Activated CD4-positive, alpha-beta T cell treated with anti-CD3 and anti-CD28 coated beads, Interleukin-2, amount 10 ng/mL, durations not matched to agents 24 days and 14 days (primary cell): ENCODE results near the gene DSTN. TPM values are rescaled to one million over a fixed set of nuclear protein-coding genes. Genes with fewer than 3 reads are reported as not detected.
A peak's percentile ranks its signal among the peaks of the same experiment; 100 is the strongest.

Experiments
- DNase-seq: peaks from one replicate; pipeline ENCODE4 v3.0.0; 2022
- H3K27ac Mint-ChIP-seq: one replicate; pipeline ENCODE4 v1.8.0; 2022; ENCODE audit warnings: mild to moderate bottlenecking, mixed read lengths
- H3K27me3 Mint-ChIP-seq: one replicate; pipeline ENCODE4 v1.8.0; 2022; ENCODE audit warnings: mixed read lengths
- H3K36me3 Mint-ChIP-seq: one replicate; pipeline ENCODE4 v1.8.0; 2022; ENCODE audit warnings: low read depth, mild to moderate bottlenecking, mixed read lengths
- H3K4me1 Mint-ChIP-seq: one replicate; pipeline ENCODE4 v1.8.0; 2021; ENCODE audit warnings: mixed read lengths
- H3K4me3 Mint-ChIP-seq: one replicate; pipeline ENCODE4 v1.8.0; 2022; ENCODE audit warnings: mild to moderate bottlenecking, moderate library complexity, mixed read lengths
- H3K9me3 Mint-ChIP-seq: one replicate; pipeline ENCODE4 v1.8.0; 2021; ENCODE audit warnings: mixed read lengths
- intact Hi-C: fragments of 100-400 bp; cut with micrococcal nuclease; formaldehyde crosslinking; loops from one replicate; pipeline ENCODE4 v1.15.1; 2023
- total RNA-seq: library from RNA; stranded (reverse); gene quantifications from 2 replicates; pipeline ENCODE4 v1.2.3, GENCODE V29; 2022

The DSTN gene
- total RNA-seq, 1 donor from 2014 or later: 58.6 TPM

DNA sequence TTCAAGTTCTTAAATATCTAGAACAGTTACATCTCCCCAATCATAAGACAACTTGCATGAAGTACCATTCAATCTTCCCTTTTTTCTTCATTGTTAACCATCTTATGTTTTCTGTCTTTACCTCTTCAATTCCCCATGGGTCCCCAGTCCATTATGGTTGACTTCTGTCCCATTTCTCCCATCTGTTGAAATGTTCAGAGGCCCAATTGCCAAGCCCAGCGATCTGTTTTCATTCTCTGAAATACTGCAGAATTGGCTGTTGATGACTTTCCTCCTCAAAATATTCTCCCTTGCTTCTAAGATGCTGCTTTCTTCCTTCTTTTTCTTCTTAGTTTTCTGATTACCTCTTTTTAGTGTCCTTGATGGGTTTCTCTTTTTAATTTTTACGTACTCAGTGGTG is 26.0 kb downstream of the DSTN start:
- no peak overlapping the region for H3K27ac Mint-ChIP-seq
- intact Hi-C loops: no loop called here
- peaks cover 16% of the 10 kb centered on the region for H3K36me3 Mint-ChIP-seq
- no peaks in the 10 kb centered on the region for H3K27me3 Mint-ChIP-seq
- H3K4me3 Mint-ChIP-seq: no peak overlapping the region
- DNase-seq: no peak
- H3K4me1 Mint-ChIP-seq: peaks cover 2% of the 10 kb centered on the region
- no peaks in the 10 kb centered on the region for H3K9me3 Mint-ChIP-seq

DNA sequence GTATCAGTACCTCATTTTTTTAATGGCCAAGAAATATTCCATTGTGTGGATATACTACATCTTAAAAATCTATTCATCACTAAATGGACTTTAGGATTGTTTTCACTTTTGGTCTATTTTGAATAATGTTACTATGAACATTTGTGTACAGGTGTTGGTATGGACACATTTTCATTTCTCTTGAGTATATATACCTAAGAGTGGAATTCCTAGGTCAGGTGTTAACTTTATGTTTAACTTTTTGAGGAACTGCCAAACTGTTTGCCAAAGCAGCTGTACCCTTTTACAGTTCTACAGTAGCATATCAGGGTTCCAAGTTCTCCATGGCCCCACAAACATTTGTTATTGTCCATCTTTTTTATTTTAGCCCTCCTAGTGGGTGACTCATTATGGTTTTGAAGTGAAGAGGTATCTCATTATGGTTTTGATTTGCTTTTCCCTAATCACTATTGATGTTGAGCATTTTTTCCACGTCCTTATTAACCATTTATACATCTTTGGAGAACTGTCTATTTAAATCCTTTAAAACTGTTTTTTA is 28.2 kb downstream of the DSTN start:
- Mint-ChIP-seq H3K27me3 (no peaks in the 10 kb centered on the region), H3K36me3 (peaks cover 15% of the 10 kb centered on the region), H3K27ac (no peak overlapping the region), H3K4me1 (peaks cover 5% of the 10 kb centered on the region), H3K9me3 (no peaks in the 10 kb centered on the region), H3K4me3 (no peak overlapping the region)
- intact Hi-C loops: no loop called here
- no peak for DNase-seq

DNA sequence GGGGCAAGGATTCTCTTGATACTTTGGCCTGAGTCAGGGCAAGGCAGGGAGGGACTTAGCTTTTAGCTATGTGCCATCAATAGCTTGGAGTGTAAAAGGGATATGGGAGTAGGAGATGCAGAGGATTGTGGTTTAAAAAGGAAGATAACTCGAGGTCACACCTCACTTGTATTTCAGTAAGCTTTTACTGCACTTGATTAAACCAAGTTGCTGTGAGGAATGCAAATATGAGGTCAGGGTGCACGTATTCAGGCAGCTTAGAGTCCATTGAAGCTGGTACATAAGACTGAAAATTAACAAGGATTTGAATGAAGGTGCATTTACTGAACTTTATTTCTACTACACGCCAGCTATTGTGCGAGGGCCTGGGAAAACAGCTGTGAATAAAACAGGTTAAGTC is 32.1 kb downstream of the DSTN start:
- intact Hi-C loops: no loop called here
- H3K4me1 Mint-ChIP-seq: peaks cover 3% of the 10 kb centered on the region

GRCh38 chr20:17602493-17602892 is 32.6 kb downstream of the DSTN start:
- Mint-ChIP-seq H3K36me3 (peaks cover 30% of the 10 kb centered on the region), H3K4me1 (peaks cover 3% of the 10 kb centered on the region), H3K9me3 (no peaks in the 10 kb centered on the region), H3K27ac (no peak overlapping the region), H3K27me3 (no peaks in the 10 kb centered on the region), H3K4me3 (no peak overlapping the region)
- intact Hi-C loops: no loop called here
- DNase-seq: no peak

More for the DNA sequence above, 32.1 kb downstream of the DSTN start:
- Mint-ChIP-seq H3K9me3 (no peaks in the 10 kb centered on the region), H3K36me3 (peaks cover 29% of the 10 kb centered on the region), H3K27ac (no peak overlapping the region), H3K27me3 (no peaks in the 10 kb centered on the region), H3K4me3 (no peak overlapping the region)
- DNase-seq: no peak

- H3K27ac Mint-ChIP-seq: peak overlapping the region; percentile 6
- peaks cover 16% of the 10 kb centered on the region for H3K4me1 Mint-ChIP-seq
- H3K36me3 Mint-ChIP-seq: peaks cover 38% of the 10 kb centered on the region
- no peak overlapping the region for H3K4me3 Mint-ChIP-seq
- H3K9me3 Mint-ChIP-seq: no peaks in the 10 kb centered on the region
- intact Hi-C loops: no loop called here
- no peak for DNase-seq
- no peaks in the 10 kb centered on the region for H3K27me3 Mint-ChIP-seq
These were observed 35.3 kb downstream of the DSTN start for GRCh38 chr20:17605131-17605660.

- Mint-ChIP-seq H3K36me3 (peaks cover 35% of the 10 kb centered on the region), H3K27ac (no peak overlapping the region), H3K4me3 (no peak overlapping the region), H3K27me3 (no peaks in the 10 kb centered on the region), H3K9me3 (no peaks in the 10 kb centered on the region), H3K4me1 (peaks cover 20% of the 10 kb centered on the region)
- intact Hi-C loops: no loop called here
- no peak for DNase-seq
These were observed 36.1 kb downstream of the DSTN start for GRCh38 chr20:17606001-17606400.

- Mint-ChIP-seq H3K4me3 (no peak overlapping the region), H3K9me3 (no peaks in the 10 kb centered on the region), H3K27me3 (no peaks in the 10 kb centered on the region), H3K27ac (no peak overlapping the region), H3K4me1 (peaks cover 24% of the 10 kb centered on the region), H3K36me3 (peaks cover 24% of the 10 kb centered on the region)
- peak; percentile 52 for DNase-seq
- intact Hi-C loops: no loop called here
These were observed 39.0 kb downstream of the DSTN start for GRCh38 chr20:17608701-17609497.

DNA sequence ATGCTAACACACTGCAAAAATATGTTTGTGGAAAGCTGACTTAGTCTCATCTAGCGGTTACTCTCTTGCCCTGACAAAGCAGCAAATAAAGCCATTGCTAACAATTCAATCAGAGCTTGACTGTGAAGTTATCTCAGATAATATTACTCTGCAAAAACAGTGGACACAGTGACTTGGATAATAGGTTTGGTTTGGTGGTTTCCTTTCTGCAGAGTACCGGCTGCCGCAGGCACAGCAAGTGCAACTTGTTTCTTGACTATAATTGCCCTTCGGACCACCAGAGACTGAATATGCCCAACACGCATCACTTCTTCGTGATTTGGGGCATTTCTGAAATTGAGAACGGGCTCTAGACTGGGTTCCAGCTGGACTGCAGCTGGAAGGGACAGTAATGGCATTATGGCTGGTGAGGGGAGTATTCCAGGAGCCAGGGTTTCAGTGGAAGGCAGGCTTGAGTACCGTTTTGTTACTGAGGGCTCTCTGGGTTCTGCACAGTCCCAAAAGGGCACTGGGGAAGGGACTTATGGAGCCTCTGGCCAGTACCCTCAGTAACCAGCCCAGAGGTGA is 40.0 kb downstream of the DSTN start:
- H3K9me3 Mint-ChIP-seq: no peaks in the 10 kb centered on the region
- intact Hi-C loops: loop anchor here (5.0 kb wide), 1 partner anchor 38 kb away; the partner anchor contains the start of gene DSTN
- H3K4me3 Mint-ChIP-seq: peak overlapping the region; percentile 66
- DNase-seq: peak; percentile 56
- H3K36me3 Mint-ChIP-seq: peaks cover 18% of the 10 kb centered on the region
- H3K4me1 Mint-ChIP-seq: peaks cover 24% of the 10 kb centered on the region
- H3K27me3 Mint-ChIP-seq: no peaks in the 10 kb centered on the region
- peak overlapping the region; percentile 80 for H3K27ac Mint-ChIP-seq

- DNase-seq: peak; percentile 91
- H3K4me3 Mint-ChIP-seq: peak overlapping the region; percentile 66
These were observed 40.9 kb downstream of the DSTN start for GRCh38 chr20:17610566-17611289.

DNA sequence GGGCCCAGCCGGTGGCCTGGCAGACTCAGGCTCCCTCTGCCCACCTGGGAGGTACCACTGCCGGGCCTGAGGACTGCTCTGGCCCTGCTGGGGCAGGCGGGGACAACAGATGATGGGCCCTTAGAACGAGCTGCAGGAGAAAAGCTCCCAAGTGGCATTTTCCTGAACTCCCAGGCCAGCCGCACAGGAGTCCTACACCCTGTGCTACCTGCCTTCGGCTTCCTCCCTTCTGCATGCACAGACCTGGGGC is 41.3 kb downstream of the DSTN start:
- Mint-ChIP-seq H3K36me3 (peaks cover 13% of the 10 kb centered on the region), H3K9me3 (no peaks in the 10 kb centered on the region), H3K27me3 (no peaks in the 10 kb centered on the region), H3K4me1 (peaks cover 24% of the 10 kb centered on the region), H3K4me3 (no peak overlapping the region), H3K27ac (peak overlapping the region; percentile 80)
- intact Hi-C loops: loop anchor here (5.0 kb wide), 1 partner anchor 39 kb away; the partner anchor contains the start of gene DSTN
- DNase-seq: peak; percentile 74

More at GRCh38 chr20:17610566-17611289, 40.9 kb downstream of the DSTN start:
- intact Hi-C loops: loop anchor here (5.0 kb wide), 1 partner anchor 38 kb away; the partner anchor contains the start of gene DSTN
- Mint-ChIP-seq H3K27ac (peak overlapping the region; percentile 80), H3K9me3 (no peaks in the 10 kb centered on the region), H3K36me3 (peaks cover 15% of the 10 kb centered on the region), H3K27me3 (no peaks in the 10 kb centered on the region), H3K4me1 (peaks cover 24% of the 10 kb centered on the region)

DNA sequence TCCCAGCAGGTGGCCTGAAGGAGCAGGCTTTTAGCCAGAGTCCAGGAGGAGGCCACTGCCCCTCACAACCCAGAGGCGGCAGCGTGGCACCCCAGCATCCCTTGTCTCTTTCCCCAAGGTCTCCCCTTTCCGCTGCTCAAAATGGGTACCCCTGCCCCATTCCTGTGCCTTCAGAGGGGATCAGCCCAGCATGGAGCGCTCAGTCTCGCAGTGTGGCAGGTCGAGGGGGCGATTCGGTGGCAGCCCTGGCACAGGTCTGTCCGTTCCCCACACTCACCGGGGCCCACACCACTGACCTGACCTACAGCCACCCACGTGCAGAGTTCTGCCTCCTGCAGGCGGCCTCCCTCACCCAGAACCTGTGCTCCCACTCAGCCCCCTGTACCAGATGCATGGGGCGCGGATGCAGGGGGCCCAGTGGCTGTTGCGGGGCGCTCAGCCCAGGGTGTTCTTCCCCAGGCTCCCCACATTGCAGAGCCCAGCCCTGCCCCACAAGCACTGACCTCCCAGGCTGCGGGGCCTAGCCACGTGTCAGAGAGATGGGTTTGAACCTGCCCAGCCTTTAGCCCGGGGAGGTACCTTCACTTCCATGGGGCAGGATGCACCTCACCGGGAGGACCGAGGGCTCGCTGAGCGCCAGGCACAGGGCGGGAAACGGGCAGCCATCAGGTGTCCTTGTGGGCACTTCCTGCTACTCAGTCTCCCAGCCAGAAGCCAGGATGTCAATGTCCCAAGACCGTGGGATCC is 41.8 kb downstream of the DSTN start:
- no peak for DNase-seq
- Mint-ChIP-seq H3K27ac (peak overlapping the region; percentile 95), H3K36me3 (peaks cover 13% of the 10 kb centered on the region), H3K4me3 (no peak overlapping the region), H3K4me1 (peaks cover 24% of the 10 kb centered on the region), H3K27me3 (no peaks in the 10 kb centered on the region), H3K9me3 (no peaks in the 10 kb centered on the region)
- intact Hi-C loops: loop anchor here (5.0 kb wide), 1 partner anchor 39 kb away; the partner anchor contains the start of gene DSTN

DNA sequence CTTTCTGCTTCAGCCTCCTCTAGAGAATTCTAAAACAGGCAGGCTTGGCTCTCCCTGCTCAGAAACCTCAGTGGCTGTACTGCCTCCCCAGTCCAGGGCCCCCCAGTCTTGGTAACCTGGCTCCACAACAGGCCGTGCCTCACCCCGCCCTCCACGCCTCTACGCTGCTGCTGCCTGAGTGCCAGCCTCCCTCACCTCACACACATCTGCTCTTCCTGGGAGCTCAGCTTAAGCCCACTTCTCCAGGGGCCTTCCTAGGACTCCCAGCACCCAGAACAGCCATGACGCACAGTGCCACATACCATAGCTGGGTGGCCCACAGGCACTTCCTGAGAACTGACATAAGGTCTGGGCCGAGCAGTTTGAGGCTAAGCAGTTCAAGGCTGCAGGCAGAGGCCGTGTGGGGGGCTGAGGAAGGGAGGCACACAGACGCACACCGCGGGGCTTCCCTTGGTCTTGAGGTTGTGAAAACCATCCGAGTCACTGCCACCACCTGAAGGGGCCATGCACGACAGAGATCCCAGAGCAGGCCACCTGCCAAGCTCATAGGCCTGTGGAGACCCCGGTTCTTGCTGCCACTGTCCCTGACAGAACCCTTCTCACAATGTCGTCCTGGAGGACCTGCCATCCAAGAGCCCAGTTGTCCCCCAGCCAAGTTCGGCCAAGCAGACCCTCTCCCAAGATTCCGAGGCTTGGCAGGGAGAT is 42.6 kb downstream of the DSTN start:
- Mint-ChIP-seq H3K4me1 (peaks cover 24% of the 10 kb centered on the region), H3K9me3 (no peaks in the 10 kb centered on the region), H3K27ac (peak overlapping the region; percentile 95), H3K4me3 (peak overlapping the region; percentile 59), H3K36me3 (peaks cover 9% of the 10 kb centered on the region), H3K27me3 (no peaks in the 10 kb centered on the region)
- intact Hi-C loops: loop anchor here (5.0 kb wide), 1 partner anchor 40 kb away; the partner anchor contains the start of gene DSTN
- peak; percentile 72 for DNase-seq

GRCh38 chr20:17612992-17613327 is 43.1 kb downstream of the DSTN start:
- no peak for DNase-seq
- Mint-ChIP-seq H3K4me1 (peaks cover 24% of the 10 kb centered on the region), H3K27me3 (no peaks in the 10 kb centered on the region), H3K36me3 (peaks cover 7% of the 10 kb centered on the region), H3K27ac (peak overlapping the region; percentile 95), H3K9me3 (no peaks in the 10 kb centered on the region), H3K4me3 (no peak overlapping the region)
- intact Hi-C loops: loop anchor here (5.0 kb wide), 1 partner anchor 41 kb away; the partner anchor contains the start of gene DSTN
